Omental fat pad (tissue), 4 donors: Measurements from ENCODE around the gene CLCN7. TPM values are rescaled to one million over a fixed set of nuclear protein-coding genes. Genes with fewer than 3 reads are reported as not detected.

ENCODE experiments used
- ATAC-seq: fragments of 150-250 bp; one replicate; pipeline ENCODE4 v1.9.1; 2016; ENCODE audit warnings: mild to moderate bottlenecking, moderate library complexity; ENCODE audit not compliant: low FRiP score
- DNase-seq: peaks from one replicate; pipeline ENCODE4 v3.0.0-alpha.2; 2019; ENCODE audit warnings: low spot score
- total RNA-seq, 4 donors: library from RNA; depleted of rRNA; stranded (reverse); fragments of >200 nt; gene quantifications; one replicate each; pipeline ENCODE4 v1.1.0, GENCODE V29; 2016
- TF ChIP-seq, protein P1 (sequence below), 3 donors: fragments of 450-650 bp; IDR thresholded peaks; one replicate each; pipeline ENCODE4 v1.5.1; 2016 to 2017; ENCODE audit warnings: antibody characterized with exemption in 3 of 3, mild to moderate bottlenecking in 3 of 3, moderate library complexity in 2 of 3

The CLCN7 gene
- total RNA-seq, 4 donors from 2014 or later: 42.6 to 62.3 (median 52.2) TPM

DNA sequence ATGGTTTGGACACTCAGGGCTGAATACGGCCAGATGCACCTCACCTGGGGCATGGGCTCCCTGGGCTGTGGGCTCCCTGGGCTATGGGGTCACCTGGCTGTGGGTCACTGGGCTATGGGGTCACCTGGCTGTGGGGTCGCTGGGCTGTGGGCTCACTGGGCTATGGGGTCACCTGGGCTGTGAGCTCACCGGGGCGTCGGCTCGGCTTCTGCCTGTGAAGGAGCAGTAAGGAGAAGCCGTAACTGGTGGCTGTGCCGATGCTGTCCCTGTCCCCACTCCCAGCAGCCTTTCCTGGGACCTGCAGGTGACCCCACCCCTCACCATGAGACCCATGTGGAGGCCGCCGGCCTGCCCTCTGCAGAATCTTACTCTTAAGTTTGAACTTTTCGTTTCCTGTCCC is 45.8 kb downstream of the CLCN7 start:
- no peak for ATAC-seq
- TF ChIP-seq, protein P1, sequence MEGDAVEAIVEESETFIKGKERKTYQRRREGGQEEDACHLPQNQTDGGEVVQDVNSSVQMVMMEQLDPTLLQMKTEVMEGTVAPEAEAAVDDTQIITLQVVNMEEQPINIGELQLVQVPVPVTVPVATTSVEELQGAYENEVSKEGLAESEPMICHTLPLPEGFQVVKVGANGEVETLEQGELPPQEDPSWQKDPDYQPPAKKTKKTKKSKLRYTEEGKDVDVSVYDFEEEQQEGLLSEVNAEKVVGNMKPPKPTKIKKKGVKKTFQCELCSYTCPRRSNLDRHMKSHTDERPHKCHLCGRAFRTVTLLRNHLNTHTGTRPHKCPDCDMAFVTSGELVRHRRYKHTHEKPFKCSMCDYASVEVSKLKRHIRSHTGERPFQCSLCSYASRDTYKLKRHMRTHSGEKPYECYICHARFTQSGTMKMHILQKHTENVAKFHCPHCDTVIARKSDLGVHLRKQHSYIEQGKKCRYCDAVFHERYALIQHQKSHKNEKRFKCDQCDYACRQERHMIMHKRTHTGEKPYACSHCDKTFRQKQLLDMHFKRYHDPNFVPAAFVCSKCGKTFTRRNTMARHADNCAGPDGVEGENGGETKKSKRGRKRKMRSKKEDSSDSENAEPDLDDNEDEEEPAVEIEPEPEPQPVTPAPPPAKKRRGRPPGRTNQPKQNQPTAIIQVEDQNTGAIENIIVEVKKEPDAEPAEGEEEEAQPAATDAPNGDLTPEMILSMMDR (IDR thresholded peaks at IDR 0.05): no peak
- no peak for DNase-seq

DNA sequence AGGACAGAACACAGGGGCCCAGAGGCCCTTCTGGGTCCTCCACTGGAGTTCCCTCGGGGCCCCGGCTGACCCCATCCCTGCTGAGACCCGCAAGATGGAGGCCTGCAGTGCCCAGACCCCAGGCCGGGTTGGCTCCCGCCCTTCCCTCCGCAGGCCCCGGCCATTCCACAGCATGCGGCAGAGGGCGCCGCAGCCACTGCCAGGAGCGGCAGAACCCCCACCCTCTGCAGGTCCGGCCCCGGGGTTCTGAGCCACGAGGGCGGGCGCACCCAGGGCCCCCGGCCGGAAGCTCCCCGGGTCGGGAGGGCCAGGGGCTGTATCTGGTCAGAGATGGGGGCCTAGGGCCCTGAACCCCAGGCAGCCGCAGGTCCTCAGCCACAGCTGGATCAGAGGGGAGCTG is 46.3 kb downstream of the CLCN7 start:
- DNase-seq: no peak
- TF ChIP-seq, protein P1 (IDR thresholded peaks at IDR 0.05): no peak
- no peak for ATAC-seq

DNA sequence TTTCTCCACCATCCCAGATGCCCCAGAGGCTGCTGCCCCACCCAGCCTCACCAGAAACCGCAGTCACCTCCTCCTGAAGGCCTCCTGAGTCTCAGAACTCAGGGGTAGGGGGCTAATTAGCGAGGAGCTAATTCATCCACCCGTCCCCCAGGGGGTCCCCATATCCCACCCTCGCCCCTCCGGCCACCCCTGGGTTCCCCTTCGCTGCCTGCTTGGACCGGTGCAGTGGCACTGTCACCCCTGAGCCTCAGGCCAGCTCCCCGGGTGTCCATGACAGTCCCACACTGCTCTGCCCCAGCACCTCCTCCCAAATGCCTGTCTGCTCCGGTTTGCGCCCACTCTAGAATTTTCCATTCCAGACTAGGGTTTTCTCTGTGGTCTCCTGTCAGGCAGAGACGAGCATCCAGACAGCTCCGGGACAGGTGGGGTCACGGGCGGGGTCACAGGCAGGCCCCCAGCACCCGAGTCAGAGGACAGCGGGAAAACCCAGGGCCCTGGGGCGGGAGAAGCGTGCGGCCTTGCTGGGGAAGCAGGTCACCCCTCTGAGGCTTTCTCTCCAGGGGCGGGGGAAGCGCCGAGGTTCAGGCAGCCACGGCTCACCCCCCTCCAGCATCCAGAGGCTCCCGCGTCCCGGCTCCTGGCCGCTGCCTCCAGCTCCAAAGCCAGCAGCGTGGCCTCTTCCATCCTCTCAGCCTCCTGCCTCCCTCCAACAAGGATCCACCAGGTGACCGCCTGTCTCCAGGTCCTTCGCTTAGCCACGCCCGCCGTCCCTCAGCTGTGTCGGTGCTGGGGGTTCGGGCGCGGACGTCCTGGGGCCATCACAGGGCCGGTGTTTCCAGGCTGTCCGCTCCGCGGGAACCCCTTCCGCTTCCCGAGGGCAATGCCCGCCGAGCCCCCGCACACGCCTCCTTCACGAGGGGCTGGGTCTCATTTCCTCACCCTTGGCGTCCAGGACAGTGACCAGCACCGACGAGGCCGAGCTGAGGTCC is 47.1 kb downstream of the CLCN7 start:
- TF ChIP-seq, protein P1 (IDR thresholded peaks at IDR 0.05): no peak

DNA sequence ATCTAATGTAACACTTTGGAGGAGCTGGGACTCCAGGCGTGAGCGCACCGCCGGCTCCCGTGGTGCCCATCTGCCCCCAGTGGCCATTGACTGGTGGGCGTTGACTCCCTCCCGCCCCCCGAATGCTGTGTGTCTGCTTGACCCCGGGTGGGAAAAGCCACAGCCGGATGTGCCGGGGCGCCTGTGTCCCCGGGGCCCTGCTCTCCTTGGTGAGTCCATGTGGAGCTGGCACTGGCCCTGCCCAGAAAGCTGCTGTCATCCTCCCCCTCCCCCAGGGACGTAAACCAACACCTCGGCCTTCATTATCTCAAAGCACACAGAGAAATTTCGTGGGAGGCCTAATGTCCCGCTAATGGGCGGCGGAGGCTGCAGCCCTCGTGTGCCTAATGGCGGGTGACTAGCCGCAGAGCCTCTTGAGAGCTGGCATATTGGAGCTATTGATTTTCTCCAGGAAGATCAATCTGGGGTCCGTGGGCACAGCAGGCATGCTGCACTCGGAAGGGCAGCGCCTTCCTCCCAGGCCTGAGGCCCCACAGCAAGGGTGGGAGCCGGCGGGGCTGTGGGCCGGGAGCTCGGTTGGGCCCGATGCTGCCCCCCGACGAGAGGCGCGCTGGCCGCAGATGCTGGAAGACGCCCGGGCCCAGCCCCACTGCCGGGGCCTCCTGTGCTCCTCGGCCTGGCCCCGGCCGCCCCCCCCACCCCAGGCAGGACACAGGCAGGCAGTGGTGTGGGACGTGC is 47.9 kb downstream of the CLCN7 start:
- ATAC-seq: no peak
- no peak for DNase-seq
- TF ChIP-seq, protein P1 (IDR thresholded peaks at IDR 0.05): no peak

More for the DNA sequence above, 47.1 kb downstream of the CLCN7 start:
- DNase-seq (no peak), ATAC-seq (no peak)

DNA sequence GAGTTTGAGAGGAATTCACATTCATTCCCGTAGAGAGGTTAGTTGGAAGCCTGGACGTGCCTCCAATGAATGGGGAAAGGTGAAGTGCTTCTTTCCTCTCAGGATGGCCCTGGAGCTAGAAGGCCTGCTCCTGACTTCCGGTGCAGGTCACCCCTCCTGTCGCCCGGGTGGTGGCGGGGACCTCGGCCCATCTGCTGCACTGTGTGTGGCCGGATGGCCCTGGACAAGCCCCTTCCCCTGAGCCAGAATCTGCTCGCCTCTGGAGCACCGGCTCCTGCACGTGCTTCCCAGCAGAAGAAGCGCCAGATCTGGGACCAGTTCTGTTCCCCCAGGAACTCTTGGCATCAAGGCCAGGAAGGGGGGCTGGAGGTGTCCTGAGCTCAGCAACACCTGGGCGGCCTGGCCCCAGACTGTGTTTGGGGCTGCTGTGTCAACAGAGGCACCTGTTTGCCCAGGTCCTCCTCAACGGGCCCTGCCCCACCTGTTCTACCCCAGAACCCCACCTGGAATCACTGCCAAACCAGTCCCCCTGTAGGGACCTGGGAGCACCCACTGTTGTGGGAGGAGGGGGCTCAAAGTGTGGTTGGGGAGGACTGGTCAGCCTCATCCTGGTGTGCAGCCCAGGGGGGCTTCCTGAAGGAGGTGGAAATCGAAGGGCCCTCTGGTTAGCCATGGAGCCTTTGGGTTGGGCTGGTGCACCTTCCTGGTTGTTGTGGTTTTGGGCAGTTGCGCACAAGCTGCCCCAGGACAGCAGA is 49.0 kb downstream of the CLCN7 start:
- no peak for ATAC-seq
- DNase-seq: no peak
- TF ChIP-seq, protein P1 (IDR thresholded peaks at IDR 0.05): no peak

DNA sequence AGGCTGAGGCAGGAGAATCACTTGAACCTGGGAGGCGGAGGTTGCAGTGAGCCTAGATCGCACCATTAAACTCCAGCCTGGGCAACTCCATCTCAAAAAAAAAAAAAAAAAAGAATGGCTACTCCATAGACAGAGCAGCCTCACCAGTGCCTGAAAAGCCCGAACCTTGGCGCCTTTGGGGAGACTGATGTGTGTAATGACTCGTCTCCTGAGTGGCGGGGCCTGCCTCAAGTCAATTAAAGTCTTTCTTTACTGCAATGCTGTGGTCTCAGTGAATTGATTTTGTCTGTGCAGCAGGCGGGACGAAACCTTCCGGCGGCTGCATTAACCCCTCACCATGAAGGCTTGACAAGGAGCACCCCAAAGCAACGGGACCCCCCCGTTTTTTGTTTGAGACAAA is 50.8 kb downstream of the CLCN7 start:
- ATAC-seq (no peak), DNase-seq (no peak)
- TF ChIP-seq, protein P1 (IDR thresholded peaks at IDR 0.05): no peak
